ENCODE results near the gene SLC23A2. TPM values are rescaled to one million over a fixed set of nuclear protein-coding genes. Genes with fewer than 3 reads are reported as not detected.

The SLC23A2 gene
- total RNA-seq (2022) (24.0 and 26.5 TPM in 2 replicates), Bru-seq, nascent RNA (percentile 63 among the genes with signal in this experiment), BruChase-seq, experiment 1, labeled RNA remaining after a 6-hour chase (percentile 69 among the genes with signal in this experiment), BruChase-seq, experiment 2, labeled RNA remaining after a 2-hour chase (percentile 60 among the genes with signal in this experiment)
- long read RNA-seq, full-length matches to known transcripts: 8 of 34 reads
- long read RNA-seq, partial matches to known transcripts: 19 of 34 reads
- long read RNA-seq, other reads (novel, unspliced or antisense): 7 of 34 reads

DNA sequence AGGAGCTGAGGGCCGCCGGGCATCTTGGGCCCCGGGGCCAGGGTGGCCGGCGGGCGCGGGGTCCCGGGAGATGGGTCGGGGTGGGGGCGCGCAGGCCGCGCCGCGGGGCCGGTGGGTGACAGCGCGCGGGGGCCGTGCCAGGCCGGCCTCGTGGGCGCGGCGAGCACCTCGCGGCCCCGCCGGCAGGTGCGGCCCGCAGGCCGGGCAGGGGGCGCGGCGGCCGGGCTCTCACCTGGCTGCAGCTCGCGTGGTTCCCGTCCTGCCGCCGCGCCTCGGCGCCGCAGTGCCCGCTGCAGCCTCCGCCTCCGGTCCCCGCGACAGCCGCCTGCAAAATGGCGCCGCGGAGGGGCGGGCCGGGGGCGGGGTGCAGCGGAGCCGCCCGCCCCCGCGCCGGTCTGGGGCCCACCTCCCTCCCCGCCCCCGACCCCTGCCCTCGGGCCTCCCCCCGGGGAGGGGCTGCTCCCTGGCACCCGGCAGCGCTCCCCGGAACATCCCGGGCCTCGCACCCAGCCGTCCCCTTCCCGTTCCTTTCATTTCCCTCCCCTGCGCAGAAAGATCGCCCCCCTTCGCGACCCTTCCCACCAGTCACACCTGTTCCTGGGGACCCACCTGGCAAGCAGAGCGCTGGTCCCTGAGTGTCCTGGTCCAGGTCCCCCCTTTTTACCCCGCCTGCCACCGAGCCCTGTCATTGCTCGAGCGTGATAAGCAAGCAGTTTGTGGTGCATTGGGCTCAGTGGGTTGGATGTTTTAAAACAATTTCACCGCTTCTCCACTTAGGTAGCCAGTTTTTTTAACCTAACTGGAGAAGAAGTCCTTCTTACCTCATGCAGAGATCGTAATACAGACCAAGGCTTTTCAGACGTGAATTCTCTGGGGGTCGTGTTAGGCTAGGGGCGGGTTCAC is at the start of gene SLC23A2:
TSS of gene SLC23A2 (minus strand) at position 337 of the 903 bp plus-strand sequence. CDS start 68,948 bp downstream, outside the sequence.
- CTCF ChIA-PET: no interaction called here
- Mint-ChIP-seq H3K27ac (ENCODE audit: low read depth, unreplicated experiment) (peak within 1 kb of the TSS; percentile 81), H3K4me3 (ENCODE audit: unreplicated experiment) (peak within 1 kb of the TSS; percentile 85), H3K9me3 (ENCODE audit: unreplicated experiment) (no peaks in the 10 kb centered on the region), H3K27me3 (ENCODE audit: insufficient read depth, unreplicated experiment) (no peaks in the 10 kb centered on the region), H3K4me1 (ENCODE audit: insufficient read depth, unreplicated experiment) (peaks cover 20% of the 10 kb centered on the region), H3K36me3 (ENCODE audit: insufficient read depth, unreplicated experiment) (peaks cover 9% of the 10 kb centered on the region)
- POLR2A ChIA-PET: interaction anchor here (1.7 to 3.9 kb wide), 6 partner anchors 35 to 119 kb away, joined by 5 to 19 read pairs (median 7); partner anchors contain the start of gene PCNA
- no TSS peak for BruUV-seq (replicated peaks)
- intact Hi-C loops (cut with micrococcal nuclease): loop anchor here (10.0 kb wide), 1 partner anchor 63 kb away; no protein-coding TSS in a partner anchor
- no peak for DNase-seq (ENCODE audit: unreplicated experiment)
- TF ChIP-seq, protein P1, sequence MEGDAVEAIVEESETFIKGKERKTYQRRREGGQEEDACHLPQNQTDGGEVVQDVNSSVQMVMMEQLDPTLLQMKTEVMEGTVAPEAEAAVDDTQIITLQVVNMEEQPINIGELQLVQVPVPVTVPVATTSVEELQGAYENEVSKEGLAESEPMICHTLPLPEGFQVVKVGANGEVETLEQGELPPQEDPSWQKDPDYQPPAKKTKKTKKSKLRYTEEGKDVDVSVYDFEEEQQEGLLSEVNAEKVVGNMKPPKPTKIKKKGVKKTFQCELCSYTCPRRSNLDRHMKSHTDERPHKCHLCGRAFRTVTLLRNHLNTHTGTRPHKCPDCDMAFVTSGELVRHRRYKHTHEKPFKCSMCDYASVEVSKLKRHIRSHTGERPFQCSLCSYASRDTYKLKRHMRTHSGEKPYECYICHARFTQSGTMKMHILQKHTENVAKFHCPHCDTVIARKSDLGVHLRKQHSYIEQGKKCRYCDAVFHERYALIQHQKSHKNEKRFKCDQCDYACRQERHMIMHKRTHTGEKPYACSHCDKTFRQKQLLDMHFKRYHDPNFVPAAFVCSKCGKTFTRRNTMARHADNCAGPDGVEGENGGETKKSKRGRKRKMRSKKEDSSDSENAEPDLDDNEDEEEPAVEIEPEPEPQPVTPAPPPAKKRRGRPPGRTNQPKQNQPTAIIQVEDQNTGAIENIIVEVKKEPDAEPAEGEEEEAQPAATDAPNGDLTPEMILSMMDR (IDR thresholded peaks at IDR 0.05; ENCODE audit: unreplicated experiment): no peak

DNA sequence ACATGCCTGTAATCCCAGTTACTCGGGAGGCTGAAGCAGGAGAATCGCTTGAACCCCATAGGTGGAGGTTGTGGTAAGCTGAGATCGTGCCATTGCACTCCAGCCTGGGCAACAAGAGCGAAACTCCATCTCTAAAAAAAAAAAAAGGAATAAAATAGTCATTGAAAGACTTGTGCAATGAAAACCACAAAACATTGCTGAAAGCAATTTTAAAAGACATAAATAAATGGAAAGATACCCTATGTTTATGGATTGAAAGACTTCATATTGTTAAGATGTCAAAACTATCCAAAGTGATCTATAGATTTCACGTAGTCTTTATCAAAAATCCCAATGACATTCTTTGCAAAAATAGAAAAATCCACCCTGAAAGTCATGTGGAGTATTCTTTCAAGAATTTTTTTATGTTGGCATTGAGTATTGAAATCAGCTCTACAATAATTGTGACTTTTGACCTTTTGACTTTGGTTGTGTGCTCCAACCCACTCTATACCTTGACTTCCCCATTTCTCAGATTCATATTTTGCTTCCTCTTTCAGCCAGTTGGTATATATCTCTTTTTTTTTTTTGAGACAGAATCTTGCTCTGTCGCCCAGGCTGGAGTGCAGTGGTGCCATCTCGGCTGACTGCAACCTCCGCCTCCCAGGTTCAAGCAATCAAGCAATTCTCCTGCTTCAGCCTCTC is 45.5 kb upstream of the SLC23A2 start:
- DNase-seq (ENCODE audit: unreplicated experiment): no peak
- Mint-ChIP-seq H3K9me3 (ENCODE audit: unreplicated experiment) (no peaks in the 10 kb centered on the region), H3K36me3 (ENCODE audit: insufficient read depth, unreplicated experiment) (no peaks in the 10 kb centered on the region), H3K4me3 (ENCODE audit: unreplicated experiment) (no peak overlapping the region), H3K27me3 (ENCODE audit: insufficient read depth, unreplicated experiment) (no peaks in the 10 kb centered on the region), H3K27ac (ENCODE audit: low read depth, unreplicated experiment) (no peak overlapping the region), H3K4me1 (ENCODE audit: insufficient read depth, unreplicated experiment) (no peaks in the 10 kb centered on the region)
- ChIA-PET CTCF (interaction anchor here (1.0 to 1.9 kb wide), 2 partner anchors 9 to 18 kb away, joined by 4 read pairs; no protein-coding TSS in a partner anchor), POLR2A (no interaction called here)
- TF ChIP-seq, protein P1 (IDR thresholded peaks at IDR 0.05; ENCODE audit: unreplicated experiment): no peak
- intact Hi-C loops (cut with micrococcal nuclease): no loop called here
- BruUV-seq (replicated peaks): no TSS peak

DNA sequence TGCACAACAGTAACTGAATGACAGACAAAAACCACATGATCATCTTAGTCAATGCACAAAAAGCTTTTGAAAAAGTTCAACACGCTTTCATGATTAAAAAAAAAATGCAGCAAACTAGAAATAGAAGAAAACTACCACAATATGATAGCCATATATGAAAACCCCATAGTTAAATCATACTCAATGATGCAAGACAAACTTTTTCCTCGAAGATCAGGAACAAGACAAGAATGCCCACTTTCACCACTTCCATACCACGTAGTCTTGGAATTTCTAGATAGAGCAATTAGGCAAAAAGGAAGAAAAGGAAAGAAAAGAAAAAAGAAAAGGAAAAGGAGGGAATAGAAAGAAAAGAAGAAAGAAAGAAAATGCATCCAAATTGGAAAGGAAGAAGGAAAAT is 44.6 kb upstream of the SLC23A2 start:
- H3K27me3 Mint-ChIP-seq (ENCODE audit: insufficient read depth, unreplicated experiment): no peaks in the 10 kb centered on the region

More for the DNA sequence above, 44.6 kb upstream of the SLC23A2 start:
- TF ChIP-seq, protein P1 (IDR thresholded peaks at IDR 0.05; ENCODE audit: unreplicated experiment): no peak
- no peak for DNase-seq (ENCODE audit: unreplicated experiment)
- no peak overlapping the region for H3K4me3 Mint-ChIP-seq (ENCODE audit: unreplicated experiment)
- no TSS peak for BruUV-seq (replicated peaks)
- no peaks in the 10 kb centered on the region for H3K9me3 Mint-ChIP-seq (ENCODE audit: unreplicated experiment)
- H3K36me3 Mint-ChIP-seq (ENCODE audit: insufficient read depth, unreplicated experiment): no peaks in the 10 kb centered on the region
- ChIA-PET CTCF (interaction anchor here (0.6 kb wide), 2 partner anchors 8 to 11 kb away, joined by 3 to 4 read pairs; no protein-coding TSS in a partner anchor), POLR2A (no interaction called here)
- no peak overlapping the region for H3K27ac Mint-ChIP-seq (ENCODE audit: low read depth, unreplicated experiment)
- intact Hi-C loops (cut with micrococcal nuclease): no loop called here
- H3K4me1 Mint-ChIP-seq (ENCODE audit: insufficient read depth, unreplicated experiment): no peaks in the 10 kb centered on the region

Data from MCF 10A (cell line).